Karpas-422 (cell line): ENCODE measurements around the gene PUM2. TPM values are rescaled to one million over a fixed set of nuclear protein-coding genes. Genes with fewer than 3 reads are reported as not detected.

Experiments
- DNase-seq: peaks from one replicate; pipeline ENCODE4 v3.0.0-alpha.2; 2015
- H2AFZ ChIP-seq: fragments of 200-600 bp; sonication (generic); 2 replicates; pipeline ENCODE4 v1.6.1; 2014; ENCODE audit warnings: antibody characterized with exemption, low read length, mixed read lengths
- H3K27ac ChIP-seq: fragments of 200-600 bp; sonication (generic); 2 replicates; pipeline ENCODE4 v1.5.1; 2014; ENCODE audit warnings: mild to moderate bottlenecking, low read length, moderate library complexity
- H3K27me3 ChIP-seq: fragments of 200-600 bp; sonication (generic); 2 replicates; pipeline ENCODE4 v1.6.1; 2014; ENCODE audit warnings: low read length, mixed read lengths
- H3K36me3 ChIP-seq: fragments of 200-600 bp; sonication (generic); 2 replicates; pipeline ENCODE4 v1.6.1; 2014; ENCODE audit warnings: low read length, mixed read lengths; ENCODE audit not compliant: insufficient read depth
- H3K4me1 ChIP-seq: fragments of 200-600 bp; sonication (generic); 2 replicates; pipeline ENCODE4 v1.6.1; 2014; ENCODE audit warnings: mild to moderate bottlenecking, low read length, mixed read lengths
- H3K4me2 ChIP-seq: fragments of 200-600 bp; sonication (generic); 2 replicates; pipeline ENCODE4 v1.6.1; 2014; ENCODE audit warnings: low read length, low read depth, mild to moderate bottlenecking; ENCODE audit not compliant: poor library complexity, severe bottlenecking
- H3K4me3 ChIP-seq: fragments of 200-600 bp; sonication (generic); 2 replicates; pipeline ENCODE4 v1.5.1; 2014; ENCODE audit warnings: mild to moderate bottlenecking, antibody characterized with exemption, low read length, mixed read lengths
- H3K79me2 ChIP-seq: fragments of 200-600 bp; sonication (generic); 2 replicates; pipeline ENCODE4 v1.6.1; 2014; ENCODE audit warnings: mild to moderate bottlenecking, low read length, mixed read lengths
- H3K9ac ChIP-seq: fragments of 200-600 bp; sonication (generic); 2 replicates; pipeline ENCODE4 v1.6.0; 2014; ENCODE audit warnings: low read length
- H3K9me2 ChIP-seq: fragments of 200-600 bp; sonication (generic), shearing (Covaris generic); replicated peaks from 2 replicates; pipeline ENCODE4 v1.6.0; 2014; ENCODE audit warnings: mild to moderate bottlenecking, low read length, moderate library complexity; ENCODE audit not compliant: insufficient read depth
- H3K9me3 ChIP-seq: fragments of 300-700, 200-600 bp; sonication (generic); 2 replicates; pipeline ENCODE4 v1.6.1; 2014; ENCODE audit warnings: low read length, mixed read lengths
- H4K20me1 ChIP-seq: fragments of 200-600 bp; sonication (generic); 2 replicates; pipeline ENCODE4 v1.6.1; 2014; ENCODE audit warnings: mild to moderate bottlenecking, antibody characterized with exemption, low read length, low read depth; ENCODE audit not compliant: insufficient read depth
- total RNA-seq: library from RNA; depleted of rRNA; stranded (reverse); fragments of >200 nt; shearing (Covaris generic); gene quantifications from 2 replicates; pipeline ENCODE4 v1.2.3, GENCODE V29; 2014; ENCODE audit warnings: low replicate concordance

Gene PUM2
- total RNA-seq, 1 experiment from 2014 or later = 80.3 TPM

GRCh38 chr2:20216130-20217025, 134.3 kb downstream of the PUM2 start:
- Histone ChIP-seq H4K20me1 (no peaks in the 10 kb centered on the region; the same call in none of the 2 replicates), H3K4me1 (peaks cover 85% of the 10 kb centered on the region), H3K9me2 (no peaks in the 10 kb centered on the region), H2AFZ (no peak overlapping the region), H3K4me2 (no peak overlapping the region), H3K27ac (no peak overlapping the region), H3K27me3 (no peaks in the 10 kb centered on the region), H3K9me3 (no peaks in the 10 kb centered on the region), H3K4me3 (no peak overlapping the region), H3K9ac (no peak overlapping the region), H3K36me3 (no peaks in the 10 kb centered on the region), H3K79me2 (peaks cover 58% of the 10 kb centered on the region)
- no peak for DNase-seq

- peaks cover 49% of the 10 kb centered on the region for H3K79me2 ChIP-seq
- H3K9me3 ChIP-seq = no peaks in the 10 kb centered on the region
- no peak overlapping the region for H3K4me3 ChIP-seq
- DNase-seq = no peak
- peaks cover 76% of the 10 kb centered on the region for H3K4me1 ChIP-seq
- H3K36me3 ChIP-seq = no peaks in the 10 kb centered on the region
- no peak overlapping the region for H3K4me2 ChIP-seq
- H3K27ac ChIP-seq = peak overlapping the region; percentile 37; the same call in 1 of the 2 replicates
- H2AFZ ChIP-seq = no peak overlapping the region
- 0 out of 2 replicates have a peak overlapping the region, but pooled peaks have one; percentile 10 for H3K9ac ChIP-seq
- no peaks in the 10 kb centered on the region for H3K27me3 ChIP-seq
- no peaks in the 10 kb centered on the region for H3K9me2 ChIP-seq
- H4K20me1 ChIP-seq = no peaks in the 10 kb centered on the region; the same call in none of the 2 replicates
Observed at GRCh38 chr2:20215183-20216040, 135.2 kb downstream of the PUM2 start.

GRCh38 chr2:20214566-20215182, 136.0 kb downstream of the PUM2 start:
- no peak overlapping the region for H2AFZ ChIP-seq
- H3K4me3 ChIP-seq = no peak overlapping the region
- H3K9me2 ChIP-seq = no peaks in the 10 kb centered on the region
- H3K9ac ChIP-seq = peak overlapping the region; percentile 10; the same call in 1 of the 2 replicates
- H3K27ac ChIP-seq = peak overlapping the region; percentile 37; the same call in 1 of the 2 replicates
- peaks cover 41% of the 10 kb centered on the region for H3K79me2 ChIP-seq
- no peaks in the 10 kb centered on the region; the same call in none of the 2 replicates for H4K20me1 ChIP-seq
- no peak overlapping the region for H3K4me2 ChIP-seq
- no peak for DNase-seq
- H3K4me1 ChIP-seq = peaks cover 68% of the 10 kb centered on the region
- H3K9me3 ChIP-seq = no peaks in the 10 kb centered on the region
- no peaks in the 10 kb centered on the region for H3K27me3 ChIP-seq
- no peaks in the 10 kb centered on the region for H3K36me3 ChIP-seq

- H3K9me2 ChIP-seq = no peaks in the 10 kb centered on the region
- no peaks in the 10 kb centered on the region; the same call in none of the 2 replicates for H4K20me1 ChIP-seq
- no peak overlapping the region for H2AFZ ChIP-seq
- no peak overlapping the region for H3K4me2 ChIP-seq
- no peaks in the 10 kb centered on the region for H3K27me3 ChIP-seq
- H3K9me3 ChIP-seq = no peaks in the 10 kb centered on the region
- H3K79me2 ChIP-seq = peaks cover 36% of the 10 kb centered on the region
- H3K9ac ChIP-seq = no peak overlapping the region; the same call in 1 of the 2 replicates
- peaks cover 67% of the 10 kb centered on the region for H3K4me1 ChIP-seq
- peak overlapping the region; percentile 37; the same call in 1 of the 2 replicates for H3K27ac ChIP-seq
- no peak for DNase-seq
- H3K4me3 ChIP-seq = no peak overlapping the region
- H3K36me3 ChIP-seq = no peaks in the 10 kb centered on the region
Observed at GRCh38 chr2:20213651-20214565, 136.7 kb downstream of the PUM2 start.

GRCh38 chr2:20212871-20213503, 137.7 kb downstream of the PUM2 start:
- no peak overlapping the region for H3K4me2 ChIP-seq
- no peak overlapping the region for H3K4me3 ChIP-seq
- no peaks in the 10 kb centered on the region; the same call in none of the 2 replicates for H4K20me1 ChIP-seq
- peaks cover 32% of the 10 kb centered on the region for H3K79me2 ChIP-seq
- H3K9me3 ChIP-seq = no peaks in the 10 kb centered on the region
- no peak overlapping the region for H2AFZ ChIP-seq
- H3K9me2 ChIP-seq = no peaks in the 10 kb centered on the region
- no peaks in the 10 kb centered on the region for H3K27me3 ChIP-seq
- DNase-seq = no peak
- H3K4me1 ChIP-seq = peaks cover 64% of the 10 kb centered on the region
- H3K9ac ChIP-seq = peak overlapping the region; percentile 24; the same call in 1 of the 2 replicates
- no peaks in the 10 kb centered on the region for H3K36me3 ChIP-seq
- H3K27ac ChIP-seq = no peak overlapping the region

GRCh38 chr2:20212459-20212870, 138.2 kb downstream of the PUM2 start:
- Histone ChIP-seq H3K9me3 (no peaks in the 10 kb centered on the region), H3K9me2 (no peaks in the 10 kb centered on the region), H3K4me1 (peaks cover 59% of the 10 kb centered on the region), H4K20me1 (no peaks in the 10 kb centered on the region; the same call in none of the 2 replicates), H3K4me3 (no peak overlapping the region), H3K27ac (no peak overlapping the region), H3K36me3 (no peaks in the 10 kb centered on the region), H3K27me3 (no peaks in the 10 kb centered on the region), H2AFZ (no peak overlapping the region), H3K4me2 (no peak overlapping the region), H3K9ac (peak overlapping the region; percentile 24; the same call in 1 of the 2 replicates), H3K79me2 (peaks cover 30% of the 10 kb centered on the region)
- no peak for DNase-seq
